Measurements from ENCODE around the gene NTNG1.

- TF ChIP-seq CTCF (IDR thresholded peaks at IDR 0.05; ENCODE audit: insufficient read depth, low read length) (no peak), POLR2AphosphoS5 (IDR thresholded peaks at IDR 0.05; ENCODE audit: low read depth) (no peak), GABPA (IDR thresholded peaks at IDR 0.05; ENCODE audit: low read depth) (no peak)
Measured at GRCh38 chr1:107162745-107163144, 21.9 kb downstream of the NTNG1 start.
